Measurements from ENCODE around the gene MYH15.

Gene MYH15

DNA sequence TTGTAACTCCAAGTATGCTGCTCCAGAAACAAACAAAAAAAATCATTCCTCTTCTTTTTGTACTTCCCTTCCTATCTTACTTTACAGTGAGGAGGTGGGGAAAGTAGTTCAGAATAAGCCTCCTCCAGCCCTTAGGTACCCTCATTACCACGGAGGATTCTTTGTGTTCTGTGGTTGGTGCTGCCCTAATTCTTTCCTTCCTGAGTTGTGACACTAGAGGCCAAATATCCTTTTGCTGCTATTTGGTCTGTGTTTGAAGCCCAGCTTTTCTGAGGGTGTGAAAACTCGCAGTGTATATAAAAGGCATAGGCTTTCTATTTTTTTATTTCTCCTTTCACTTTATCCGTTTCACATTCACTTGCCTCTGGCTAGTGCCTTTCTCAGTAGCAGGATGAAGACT, 115.8 kb downstream of the MYH15 start:
- CTCF ChIA-PET, result no interaction called here
- no peaks in the 10 kb centered on the region for H3K36me3 ChIP-seq (ENCODE audit: control insufficient read depth in 4 of 4, insufficient read depth in 4 of 4, low read length in 3 of 4)
- no peaks in the 10 kb centered on the region for H3K9me3 ChIP-seq (ENCODE audit: control extremely low read depth in 1 of 5, control insufficient read depth in 4 of 5, insufficient read depth in 2 of 5, low read depth in 1 of 5, low read length in 4 of 5)
- H3K27ac ChIP-seq (ENCODE audit: insufficient read depth in 1 of 2, low read depth in 1 of 2, low read length in 2 of 2, poor library complexity in 1 of 2, severe bottlenecking in 2 of 2), result no peak overlapping the region
- 0% methylated on average over 1 of the region's 3 CpGs for WGBS (ENCODE audit: insufficient coverage)
- POLR2A ChIA-PET, result no interaction called here
- no peak overlapping the region for H3K4me3 ChIP-seq (ENCODE audit: control insufficient read depth in 1 of 7, extremely low read depth in 1 of 7, insufficient read depth in 4 of 7, low read depth in 2 of 7, low read length in 6 of 7)
- H3K4me1 ChIP-seq (ENCODE audit: control extremely low read depth in 1 of 4, control insufficient read depth in 4 of 4, insufficient read depth in 4 of 4, low read length in 3 of 4), result peaks cover 4 to 7% (median 5%) of the 10 kb centered on the region in 4 experiments
- H3K27me3 ChIP-seq (replicated peaks in 2 of 5; ENCODE audit: control insufficient read depth in 4 of 5, insufficient read depth in 5 of 5, low read length in 4 of 5), result no peaks in the 10 kb centered on the region
- DNase-seq, result peak in 1 of 3 donors; percentile 21

DNA sequence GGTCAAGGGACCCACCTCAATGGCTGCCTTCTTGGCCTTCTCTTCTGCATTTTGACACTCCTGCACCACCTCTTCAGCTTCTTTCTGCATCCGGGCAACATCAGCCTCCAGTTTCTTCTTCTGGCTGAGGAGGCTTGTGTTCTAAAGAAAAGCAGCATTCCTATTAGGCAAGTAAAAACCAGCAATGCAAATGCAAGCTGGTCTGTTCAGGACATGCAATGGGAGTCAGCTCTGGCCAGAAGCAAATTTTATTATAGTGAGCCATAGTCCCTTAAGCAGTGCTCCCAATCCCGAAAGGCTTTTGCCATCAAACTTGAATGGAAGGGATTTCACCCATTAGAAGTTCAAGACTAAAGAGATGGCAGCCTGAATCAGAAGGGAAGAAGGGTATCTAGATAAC, 116.4 kb downstream of the MYH15 start:
- no peak overlapping the region for H3K27ac ChIP-seq (ENCODE audit: insufficient read depth in 1 of 2, low read depth in 1 of 2, low read length in 2 of 2, poor library complexity in 1 of 2, severe bottlenecking in 2 of 2)
- no peaks in the 10 kb centered on the region for H3K27me3 ChIP-seq (replicated peaks in 2 of 5; ENCODE audit: control insufficient read depth in 4 of 5, insufficient read depth in 5 of 5, low read length in 4 of 5)
- CTCF ChIA-PET, result no interaction called here
- peaks cover 4 to 7% (median 5%) of the 10 kb centered on the region in 4 experiments for H3K4me1 ChIP-seq (ENCODE audit: control extremely low read depth in 1 of 4, control insufficient read depth in 4 of 4, insufficient read depth in 4 of 4, low read length in 3 of 4)
- H3K9me3 ChIP-seq (ENCODE audit: control extremely low read depth in 1 of 5, control insufficient read depth in 4 of 5, insufficient read depth in 2 of 5, low read depth in 1 of 5, low read length in 4 of 5), result no peaks in the 10 kb centered on the region
- POLR2A ChIA-PET, result no interaction called here
- H3K4me3 ChIP-seq (ENCODE audit: control insufficient read depth in 1 of 7, extremely low read depth in 1 of 7, insufficient read depth in 4 of 7, low read depth in 2 of 7, low read length in 6 of 7), result no peak overlapping the region
- no peaks in the 10 kb centered on the region for H3K36me3 ChIP-seq (ENCODE audit: control insufficient read depth in 4 of 4, insufficient read depth in 4 of 4, low read length in 3 of 4)
- 100% methylated on average over 2 of the region's 2 CpGs for WGBS (ENCODE audit: insufficient coverage)
- no peak for DNase-seq

DNA sequence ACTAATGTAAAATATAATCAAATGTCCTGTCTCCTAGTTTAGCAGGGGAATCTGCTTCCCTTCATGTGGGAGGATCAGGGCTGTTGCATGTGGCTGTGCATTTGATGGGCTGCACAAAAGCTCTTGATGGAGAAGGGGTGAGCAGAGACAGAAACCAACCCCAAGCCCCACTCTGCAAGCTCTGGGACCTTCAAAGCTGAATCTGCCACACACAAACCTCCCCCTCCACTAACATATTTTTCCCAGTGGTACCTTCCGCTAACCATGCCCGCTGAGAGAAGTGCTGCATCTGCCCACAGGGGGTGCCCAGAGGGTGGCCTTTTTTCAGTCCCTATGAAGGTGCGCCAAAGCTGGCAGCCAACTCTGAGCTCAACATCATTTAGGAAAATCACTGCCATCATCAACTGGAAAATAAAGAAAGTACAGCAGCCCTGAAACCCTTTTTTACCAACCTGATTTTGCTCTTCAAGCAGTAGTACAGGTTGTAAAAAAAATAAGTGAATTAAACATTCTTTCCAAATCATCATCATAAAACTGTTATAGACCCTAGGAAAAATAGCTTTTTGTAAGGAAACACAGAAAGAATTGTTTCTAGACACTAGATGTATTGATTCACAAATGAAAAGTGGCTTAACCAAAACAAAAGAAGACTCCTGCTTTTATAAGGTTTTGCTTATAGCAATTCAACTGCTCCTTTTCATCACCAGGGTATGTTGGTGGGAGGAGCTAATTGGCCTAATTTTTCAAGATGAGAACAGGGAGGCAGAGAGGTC, 117.1 kb downstream of the MYH15 start:
- peaks cover 4 to 11% (median 5%) of the 10 kb centered on the region in 4 experiments for H3K4me1 ChIP-seq (ENCODE audit: control extremely low read depth in 1 of 4, control insufficient read depth in 4 of 4, insufficient read depth in 4 of 4, low read length in 3 of 4)
- ChIA-PET CTCF (interaction anchor here (0.8 kb wide), 1 partner anchor 12 kb away, joined by 3 read pairs; no protein-coding TSS in a partner anchor), POLR2A (no interaction called here)
- no peak for DNase-seq
- no peak overlapping the region for H3K27ac ChIP-seq (ENCODE audit: insufficient read depth in 1 of 2, low read depth in 1 of 2, low read length in 2 of 2, poor library complexity in 1 of 2, severe bottlenecking in 2 of 2)
- WGBS (ENCODE audit: insufficient coverage), result 100% methylated on average over 2 of the region's 3 CpGs
- H3K9me3 ChIP-seq (ENCODE audit: control extremely low read depth in 1 of 5, control insufficient read depth in 4 of 5, insufficient read depth in 2 of 5, low read depth in 1 of 5, low read length in 4 of 5), result no peaks in the 10 kb centered on the region
- H3K36me3 ChIP-seq (ENCODE audit: control insufficient read depth in 4 of 4, insufficient read depth in 4 of 4, low read length in 3 of 4), result no peaks in the 10 kb centered on the region
- no peak overlapping the region for H3K4me3 ChIP-seq (ENCODE audit: control insufficient read depth in 1 of 7, extremely low read depth in 1 of 7, insufficient read depth in 4 of 7, low read depth in 2 of 7, low read length in 6 of 7)
- no peaks in the 10 kb centered on the region for H3K27me3 ChIP-seq (replicated peaks in 2 of 5; ENCODE audit: control insufficient read depth in 4 of 5, insufficient read depth in 5 of 5, low read length in 4 of 5)

DNA sequence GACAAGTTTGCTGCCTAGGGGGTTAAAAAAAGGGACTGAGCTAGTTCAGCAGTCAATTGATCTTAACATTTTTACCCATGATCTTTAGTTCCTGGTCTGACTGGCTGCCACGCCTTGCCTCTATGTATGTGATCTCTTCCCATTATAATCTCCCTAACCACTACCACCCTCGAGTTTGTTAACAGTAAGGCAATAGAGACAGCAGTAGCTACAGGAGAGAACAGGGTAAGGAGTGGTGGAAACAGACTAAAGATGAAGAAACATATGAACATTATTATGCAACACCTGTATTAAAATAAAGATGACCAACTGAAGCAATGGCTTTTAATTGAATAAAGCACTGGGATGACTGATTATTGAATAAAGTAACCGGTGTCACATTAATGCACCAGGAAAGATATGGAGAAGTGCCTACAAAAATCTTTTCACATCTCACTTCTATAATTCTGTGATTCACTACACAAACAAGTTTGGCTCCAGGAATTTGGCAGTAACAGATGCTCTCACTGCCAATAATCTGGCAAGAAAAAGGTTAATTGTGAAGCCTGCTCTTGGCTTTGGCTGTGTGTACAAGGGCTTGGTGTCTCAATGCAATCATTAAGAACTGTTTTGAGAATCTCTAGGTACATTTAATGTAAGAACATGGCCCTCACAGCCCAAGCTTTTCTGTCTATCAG, 118.3 kb downstream of the MYH15 start:
- no peak for DNase-seq
- ChIA-PET CTCF (interaction anchor here (0.8 kb wide), 1 partner anchor 11 kb away, joined by 3 read pairs; no protein-coding TSS in a partner anchor), POLR2A (no interaction called here)

DNA sequence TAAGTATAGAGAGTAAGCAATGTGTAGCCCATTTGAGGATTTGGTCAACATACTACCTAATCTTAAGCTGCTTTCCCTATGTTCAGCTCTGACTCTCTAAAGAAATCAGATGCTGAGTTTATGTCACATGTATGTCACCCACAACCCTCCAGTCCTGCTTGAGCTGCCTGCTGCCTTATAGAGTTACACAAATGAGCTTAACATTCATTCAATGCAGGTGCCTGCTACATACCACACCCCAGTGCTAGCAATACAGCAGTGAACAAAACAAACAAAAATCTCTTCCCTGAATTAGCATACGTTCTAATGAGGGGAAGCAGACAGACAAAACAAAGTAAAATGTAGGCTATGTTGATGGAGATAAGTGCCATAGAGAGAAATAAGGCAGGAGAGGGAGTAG, 121.0 kb downstream of the MYH15 start:
- Histone ChIP-seq H3K27me3 (replicated peaks in 2 of 5; ENCODE audit: control insufficient read depth in 4 of 5, insufficient read depth in 5 of 5, low read length in 4 of 5) (no peaks in the 10 kb centered on the region), H3K4me3 (ENCODE audit: control insufficient read depth in 1 of 7, extremely low read depth in 1 of 7, insufficient read depth in 4 of 7, low read depth in 2 of 7, low read length in 6 of 7) (no peak overlapping the region), H3K4me1 (ENCODE audit: control extremely low read depth in 1 of 4, control insufficient read depth in 4 of 4, insufficient read depth in 4 of 4, low read length in 3 of 4) (peaks cover 0 to 8% (median under 1%) of the 10 kb centered on the region in 4 experiments), H3K9me3 (ENCODE audit: control extremely low read depth in 1 of 5, control insufficient read depth in 4 of 5, insufficient read depth in 2 of 5, low read depth in 1 of 5, low read length in 4 of 5) (no peaks in the 10 kb centered on the region), H3K36me3 (ENCODE audit: control insufficient read depth in 4 of 4, insufficient read depth in 4 of 4, low read length in 3 of 4) (no peaks in the 10 kb centered on the region), H3K27ac (ENCODE audit: insufficient read depth in 1 of 2, low read depth in 1 of 2, low read length in 2 of 2, poor library complexity in 1 of 2, severe bottlenecking in 2 of 2) (no peak overlapping the region)
- CTCF ChIA-PET, result no interaction called here
- no CpG with 5 or more reads among the region's 1 CpG for WGBS (ENCODE audit: insufficient coverage)
- POLR2A ChIA-PET, result no interaction called here
- DNase-seq, result no peak

More for the DNA sequence above, 118.3 kb downstream of the MYH15 start:
- H3K4me3 ChIP-seq (ENCODE audit: control insufficient read depth in 1 of 7, extremely low read depth in 1 of 7, insufficient read depth in 4 of 7, low read depth in 2 of 7, low read length in 6 of 7), result no peak overlapping the region
- WGBS (ENCODE audit: insufficient coverage), result no CpG with 5 or more reads among the region's 3 CpGs
- no peaks in the 10 kb centered on the region for H3K9me3 ChIP-seq (ENCODE audit: control extremely low read depth in 1 of 5, control insufficient read depth in 4 of 5, insufficient read depth in 2 of 5, low read depth in 1 of 5, low read length in 4 of 5)
- H3K36me3 ChIP-seq (ENCODE audit: control insufficient read depth in 4 of 4, insufficient read depth in 4 of 4, low read length in 3 of 4), result no peaks in the 10 kb centered on the region
- peaks cover 4 to 11% (median 5%) of the 10 kb centered on the region in 4 experiments for H3K4me1 ChIP-seq (ENCODE audit: control extremely low read depth in 1 of 4, control insufficient read depth in 4 of 4, insufficient read depth in 4 of 4, low read length in 3 of 4)
- no peak overlapping the region for H3K27ac ChIP-seq (ENCODE audit: insufficient read depth in 1 of 2, low read depth in 1 of 2, low read length in 2 of 2, poor library complexity in 1 of 2, severe bottlenecking in 2 of 2)
- H3K27me3 ChIP-seq (replicated peaks in 2 of 5; ENCODE audit: control insufficient read depth in 4 of 5, insufficient read depth in 5 of 5, low read length in 4 of 5), result no peaks in the 10 kb centered on the region

DNA sequence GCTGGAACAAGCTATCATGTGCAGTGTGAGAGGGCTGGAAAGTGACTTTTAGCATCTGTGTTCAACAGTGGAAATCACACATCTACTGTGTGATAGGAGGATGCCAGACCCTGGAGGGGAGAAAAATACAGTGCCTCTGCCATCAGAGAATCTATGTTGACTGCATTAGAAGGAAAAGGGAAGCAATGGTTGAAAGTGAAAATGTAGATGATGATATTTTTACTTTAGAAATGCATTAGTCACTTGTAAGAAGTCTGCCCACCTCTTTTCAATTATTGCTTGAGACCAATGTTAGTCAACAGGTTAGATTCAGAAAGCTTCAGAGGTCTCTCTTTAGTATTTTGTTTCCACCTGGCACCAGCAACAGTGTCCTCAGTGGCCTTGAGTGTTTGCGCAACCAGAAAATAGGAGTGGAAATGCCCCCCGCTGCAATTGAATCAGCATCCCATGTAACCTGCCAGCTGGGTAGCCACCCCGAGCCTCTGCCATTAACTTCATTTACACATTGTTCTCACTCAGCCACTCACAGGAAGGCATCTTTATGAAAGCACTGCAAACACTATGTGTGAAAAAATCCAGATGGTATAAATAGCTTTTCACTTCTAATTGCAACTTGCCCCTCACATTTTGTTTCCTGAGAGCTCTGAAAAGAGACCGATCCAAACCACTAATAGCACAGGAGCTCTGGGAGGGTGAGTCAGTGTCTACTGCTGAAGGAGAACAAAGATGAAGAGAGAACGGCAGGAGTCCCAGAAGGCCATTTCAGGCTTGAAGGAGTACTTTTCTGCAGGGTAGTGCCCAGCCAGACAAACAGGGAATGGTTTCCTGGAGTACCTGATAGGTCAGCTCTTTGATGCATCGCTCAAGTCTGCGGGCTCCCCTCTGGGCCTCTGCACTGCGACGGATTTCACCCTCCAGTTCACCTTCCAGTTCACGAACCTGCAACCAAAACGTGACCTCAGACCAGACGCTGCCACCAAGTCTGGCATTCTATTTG, 122.0 kb downstream of the MYH15 start:
- DNase-seq, result no peak
- Histone ChIP-seq H3K4me1 (ENCODE audit: control extremely low read depth in 1 of 4, control insufficient read depth in 4 of 4, insufficient read depth in 4 of 4, low read length in 3 of 4) (peaks cover 0 to 4% (median 0%) of the 10 kb centered on the region in 4 experiments), H3K36me3 (ENCODE audit: control insufficient read depth in 4 of 4, insufficient read depth in 4 of 4, low read length in 3 of 4) (no peaks in the 10 kb centered on the region), H3K4me3 (ENCODE audit: control insufficient read depth in 1 of 7, extremely low read depth in 1 of 7, insufficient read depth in 4 of 7, low read depth in 2 of 7, low read length in 6 of 7) (no peak overlapping the region), H3K27ac (ENCODE audit: insufficient read depth in 1 of 2, low read depth in 1 of 2, low read length in 2 of 2, poor library complexity in 1 of 2, severe bottlenecking in 2 of 2) (no peak overlapping the region), H3K27me3 (replicated peaks in 2 of 5; ENCODE audit: control insufficient read depth in 4 of 5, insufficient read depth in 5 of 5, low read length in 4 of 5) (no peaks in the 10 kb centered on the region), H3K9me3 (ENCODE audit: control extremely low read depth in 1 of 5, control insufficient read depth in 4 of 5, insufficient read depth in 2 of 5, low read depth in 1 of 5, low read length in 4 of 5) (no peaks in the 10 kb centered on the region)
- 96% methylated on average over 10 of the region's 12 CpGs for WGBS (ENCODE audit: insufficient coverage)
- CTCF ChIA-PET, result no interaction called here
- POLR2A ChIA-PET, result interaction anchor here (0.6 kb wide), 1 partner anchor 75 kb away, joined by 3 read pairs; no protein-coding TSS in a partner anchor
